ENCODE results near the gene CFAP251.

Gene CFAP251

DNA sequence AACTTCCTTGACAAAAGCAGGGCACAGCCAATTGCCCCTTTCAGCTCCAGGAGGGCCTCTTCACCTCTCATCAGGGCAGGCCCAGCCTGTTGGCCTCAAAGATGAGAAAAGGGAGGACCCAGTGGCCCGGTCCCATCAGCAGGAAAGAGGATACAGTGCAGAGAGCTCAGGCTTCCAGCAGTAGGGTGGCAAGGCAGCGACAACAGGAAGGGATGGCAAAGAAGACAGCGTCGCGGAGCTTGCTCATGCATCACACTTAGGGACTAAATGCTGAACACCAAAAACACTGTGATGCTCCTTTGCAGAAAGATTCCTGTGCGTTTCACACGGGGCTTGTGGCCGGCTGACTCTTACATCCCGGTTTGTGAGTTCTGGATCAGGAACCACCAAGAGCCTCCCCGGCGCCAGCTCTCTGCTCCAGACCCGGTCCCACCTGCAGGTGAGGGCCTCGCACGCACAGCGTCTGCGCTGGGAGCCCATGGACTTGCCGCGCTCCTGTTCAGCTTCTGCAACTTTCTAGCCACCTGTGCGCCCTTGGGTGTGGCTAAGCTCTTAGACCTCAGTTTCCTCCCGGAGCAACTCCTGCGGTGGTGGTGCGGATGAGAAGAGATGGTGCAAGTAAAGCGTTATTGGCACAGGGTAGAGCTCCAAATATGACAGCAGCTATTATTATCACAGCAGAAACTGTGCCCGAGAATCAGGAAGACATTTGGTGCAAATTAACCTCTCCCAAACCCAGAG, 88.0 kb downstream of the CFAP251 start:
- no peak for DNase-seq

DNA sequence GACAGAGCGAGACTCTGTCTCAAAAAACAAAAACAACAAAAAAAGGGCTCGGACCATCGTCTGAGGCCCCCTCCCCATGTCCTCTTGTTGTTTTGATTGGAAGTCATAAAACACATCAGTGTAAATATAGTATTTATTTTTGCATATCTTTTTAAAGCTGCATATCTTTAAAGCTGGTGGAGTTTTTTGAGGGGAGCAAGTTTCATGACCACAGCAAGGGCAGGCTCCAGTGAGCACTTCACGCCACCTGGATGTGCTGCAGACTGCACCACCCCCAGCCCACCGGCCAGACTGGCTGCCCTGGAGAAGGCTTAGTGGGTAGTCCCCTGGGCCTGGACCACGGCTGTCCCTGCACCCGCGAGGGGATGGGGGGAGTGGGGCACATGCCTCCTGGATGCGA, 91.3 kb downstream of the CFAP251 start:
- no peak for DNase-seq

DNA sequence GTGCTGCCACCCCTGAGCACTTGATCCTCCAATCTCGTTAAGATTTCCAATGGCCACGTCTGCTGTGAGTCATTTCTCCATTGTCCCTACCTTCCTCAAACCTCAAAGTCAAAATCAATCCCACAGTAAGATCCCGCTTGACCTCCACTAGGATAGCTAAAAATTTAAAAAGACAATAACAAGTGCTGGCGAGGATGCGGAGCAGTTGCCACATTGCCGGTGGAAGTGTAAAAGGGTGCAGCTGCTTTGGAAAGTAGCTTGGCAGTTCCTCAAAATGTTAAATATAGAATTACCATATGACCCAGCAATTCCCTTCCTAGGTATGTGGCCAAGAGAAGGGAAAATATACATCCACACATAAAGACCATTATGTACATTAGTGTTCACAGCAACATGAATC, 93.8 kb downstream of the CFAP251 start:
- no peak for DNase-seq

DNA sequence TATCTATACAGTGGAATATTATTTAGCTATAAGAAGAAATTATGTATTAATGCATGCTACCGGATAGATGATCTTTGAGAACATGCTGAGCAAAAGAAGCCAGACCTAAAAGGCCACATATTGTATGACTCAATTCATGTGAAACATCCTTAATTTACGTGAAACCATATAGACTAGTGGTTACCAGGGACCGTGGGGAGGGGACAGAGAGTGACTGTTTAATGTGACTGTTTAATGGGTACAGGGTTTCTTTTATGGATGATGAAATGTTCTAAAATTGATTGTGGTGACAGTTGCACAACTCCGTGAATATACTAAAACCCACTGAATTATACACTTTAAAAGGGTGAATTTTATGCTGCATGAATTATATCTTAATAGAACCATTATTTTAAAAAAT, 94.7 kb downstream of the CFAP251 start:
- DNase-seq: peak in 1 of 2 experiments; percentile 11

DNA sequence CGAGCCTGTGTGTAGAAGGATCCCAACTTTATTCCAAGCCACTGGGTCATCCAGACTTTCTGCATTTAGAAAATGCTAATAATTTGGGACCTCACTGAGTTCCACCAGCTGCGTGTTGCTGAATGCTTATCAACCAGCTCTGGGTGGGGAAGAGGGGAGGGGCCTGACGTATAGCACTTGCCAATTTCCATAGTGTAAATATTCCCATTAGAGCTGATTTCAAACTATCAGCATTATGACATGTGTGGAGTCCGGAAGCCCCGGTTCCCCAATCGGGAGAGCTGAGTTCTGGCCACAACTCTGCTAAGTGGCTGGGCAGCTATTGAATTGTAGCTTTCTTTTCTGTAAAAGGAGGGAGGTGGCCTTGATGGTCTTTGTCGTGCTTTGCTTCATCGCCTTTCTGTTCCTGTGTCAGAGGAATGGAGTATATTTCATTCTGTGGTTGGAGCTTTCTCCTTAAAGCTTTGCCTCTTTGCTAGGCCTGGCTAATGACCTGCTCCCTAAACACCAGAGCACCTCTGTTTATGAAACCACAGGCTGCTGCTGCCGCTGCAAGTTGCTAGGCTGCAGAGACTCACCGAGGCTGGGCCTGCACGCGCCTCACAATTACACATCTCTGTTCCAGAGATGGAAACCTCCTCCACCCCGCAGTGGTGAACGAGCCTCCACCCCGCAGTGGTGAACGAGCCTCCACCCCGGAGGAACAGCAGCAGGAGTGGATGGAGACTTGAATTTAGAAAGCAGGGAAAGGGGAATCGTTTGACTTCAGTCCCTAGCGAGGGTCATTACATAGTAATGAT, 95.6 kb downstream of the CFAP251 start:
- DNase-seq: no peak

DNA sequence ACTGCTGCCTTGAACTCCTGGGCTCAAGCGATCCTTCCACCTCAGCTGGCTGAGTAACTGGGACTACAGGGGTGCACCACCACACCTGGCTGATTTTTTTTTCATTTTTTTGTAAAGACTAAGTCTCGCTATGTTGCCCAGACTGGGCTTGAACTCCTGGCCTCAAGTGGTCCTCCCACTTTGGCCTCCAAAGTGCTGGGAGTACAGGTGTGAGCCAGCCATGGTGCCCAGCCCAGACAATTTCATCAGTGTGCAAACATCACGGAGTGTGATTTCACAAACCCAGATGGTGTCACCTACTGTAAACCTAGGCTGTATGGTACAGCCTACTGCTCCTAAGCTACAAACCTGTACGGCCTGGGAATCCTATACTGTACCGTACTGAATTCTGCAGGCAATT, 96.4 kb downstream of the CFAP251 start:
- DNase-seq: no peak

DNA sequence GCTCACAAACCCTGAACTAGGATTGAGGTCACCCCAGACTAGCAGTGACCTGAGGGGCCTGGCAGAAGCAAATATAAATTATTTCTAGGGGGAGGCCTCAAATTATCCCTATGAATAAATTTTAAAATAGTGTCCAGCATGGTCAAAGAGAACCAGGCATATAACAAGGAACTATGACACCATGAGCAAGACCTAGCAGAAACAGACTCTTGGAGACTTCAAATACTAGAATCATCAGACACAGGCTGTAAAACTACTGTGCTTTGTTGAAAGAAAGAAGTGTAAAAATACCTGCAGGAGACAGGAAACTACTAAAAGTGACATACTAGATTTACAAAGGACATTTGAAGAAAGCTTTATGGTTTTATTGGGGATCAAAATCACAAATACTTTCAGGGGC, 100.1 kb downstream of the CFAP251 start:
- no peak for DNase-seq

DNA sequence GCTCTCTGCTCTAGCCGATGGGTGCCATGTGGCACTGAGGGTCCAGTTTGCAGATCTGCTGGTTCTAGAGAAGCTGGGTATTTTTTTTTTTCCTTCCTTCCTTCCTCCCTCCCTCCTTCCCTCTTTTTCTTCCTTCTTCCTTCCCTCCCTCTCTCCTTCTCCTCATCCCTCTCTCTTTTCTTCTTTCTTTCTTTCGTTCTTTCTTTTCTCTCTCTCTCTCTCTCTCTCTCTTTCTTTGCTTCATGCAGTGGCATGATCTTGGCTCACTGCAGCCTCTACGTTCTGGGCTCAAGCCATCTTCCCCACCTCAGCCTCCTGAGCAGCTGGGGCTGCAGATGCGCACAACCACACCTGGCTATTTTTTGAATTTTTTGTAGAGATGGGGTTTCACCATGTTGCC, 100.5 kb downstream of the CFAP251 start:
- DNase-seq: no peak

DNA sequence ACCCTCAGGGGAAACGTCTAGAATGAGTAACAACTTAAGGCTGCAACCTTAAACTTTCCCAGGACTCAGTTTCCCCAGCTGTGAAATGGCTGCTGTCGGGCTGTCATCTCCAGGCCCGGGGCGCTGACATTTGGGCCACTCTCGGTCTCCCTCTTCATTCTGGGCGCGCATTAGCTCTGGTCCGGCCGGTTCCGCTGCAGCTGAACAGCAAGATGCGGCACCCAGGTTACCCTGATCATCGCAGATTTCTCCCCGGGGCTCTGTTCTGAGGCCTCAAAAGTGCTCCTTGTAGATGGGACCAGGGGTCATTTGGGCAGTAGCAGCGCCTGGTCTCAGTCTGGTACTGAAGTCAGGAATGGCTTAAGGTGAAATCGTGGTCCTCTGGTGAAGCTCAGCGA, 102.4 kb downstream of the CFAP251 start:
- DNase-seq: no peak

DNA sequence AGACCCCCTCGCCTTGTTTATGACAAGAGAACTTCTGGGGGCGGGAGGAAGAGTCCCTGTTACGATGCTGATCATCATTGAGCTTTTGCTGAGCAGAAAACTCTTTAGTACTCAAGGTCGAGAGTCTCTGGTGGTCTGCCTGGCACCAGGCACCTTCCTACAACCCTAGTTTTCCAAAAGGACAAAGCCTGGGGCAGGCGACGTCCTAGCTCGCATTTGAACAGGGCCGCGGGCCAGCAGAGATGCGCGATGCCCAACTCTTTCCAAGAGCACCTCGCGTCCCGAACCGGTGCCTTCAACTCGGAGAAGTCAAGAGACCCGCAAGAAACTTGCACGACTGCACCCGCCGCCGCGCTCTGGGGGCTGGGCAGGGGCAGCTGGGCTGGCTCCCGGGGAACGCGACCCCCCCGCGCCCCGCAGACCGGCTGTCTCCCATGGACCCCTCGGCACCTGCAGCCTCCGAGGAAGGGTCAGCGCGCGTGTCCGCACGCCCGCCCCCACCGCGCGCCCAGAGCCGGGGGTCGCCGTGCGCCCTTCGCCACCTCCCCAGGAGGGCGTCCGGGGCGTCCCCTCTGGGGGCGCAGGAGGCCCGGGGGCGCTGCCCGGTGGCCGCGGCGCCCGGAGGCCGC, 102.9 kb downstream of the CFAP251 start:
- DNase-seq: no peak

DNA sequence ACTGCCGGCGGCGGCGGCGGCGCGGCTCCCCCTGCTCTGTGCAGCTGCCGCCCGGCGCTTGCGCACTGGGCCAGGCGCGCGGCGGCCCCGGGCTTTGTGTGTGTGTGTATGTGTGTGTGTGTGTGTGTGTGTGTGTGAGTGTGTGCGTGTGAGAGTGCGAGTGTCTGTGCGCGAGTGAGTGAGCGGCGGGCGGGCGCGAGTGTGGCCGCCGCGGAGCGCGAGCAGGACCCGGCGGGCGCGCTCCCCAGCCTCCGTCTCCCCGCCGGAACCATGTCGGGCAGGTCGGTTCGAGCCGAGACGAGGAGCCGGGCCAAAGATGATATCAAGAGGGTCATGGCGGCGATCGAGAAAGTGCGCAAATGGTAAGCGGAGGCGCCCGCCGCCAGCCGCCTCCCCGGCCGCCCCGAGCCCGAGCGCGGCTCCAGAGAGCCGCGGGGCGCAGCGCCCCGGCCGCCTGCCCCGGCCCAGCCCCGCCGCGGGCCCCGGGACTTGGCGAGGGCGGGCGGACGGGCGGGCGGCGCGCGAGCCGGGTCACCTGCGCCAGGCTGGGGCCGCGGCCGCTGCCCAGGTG, 103.5 kb downstream of the CFAP251 start, which contains the start of gene BCL7A:
Gene BCL7A, plus strand, starts transcription at position 63 of the 571 bp plus-strand sequence. Its CDS starts 208 bp downstream, at position 271.
- no peak for DNase-seq

DNA sequence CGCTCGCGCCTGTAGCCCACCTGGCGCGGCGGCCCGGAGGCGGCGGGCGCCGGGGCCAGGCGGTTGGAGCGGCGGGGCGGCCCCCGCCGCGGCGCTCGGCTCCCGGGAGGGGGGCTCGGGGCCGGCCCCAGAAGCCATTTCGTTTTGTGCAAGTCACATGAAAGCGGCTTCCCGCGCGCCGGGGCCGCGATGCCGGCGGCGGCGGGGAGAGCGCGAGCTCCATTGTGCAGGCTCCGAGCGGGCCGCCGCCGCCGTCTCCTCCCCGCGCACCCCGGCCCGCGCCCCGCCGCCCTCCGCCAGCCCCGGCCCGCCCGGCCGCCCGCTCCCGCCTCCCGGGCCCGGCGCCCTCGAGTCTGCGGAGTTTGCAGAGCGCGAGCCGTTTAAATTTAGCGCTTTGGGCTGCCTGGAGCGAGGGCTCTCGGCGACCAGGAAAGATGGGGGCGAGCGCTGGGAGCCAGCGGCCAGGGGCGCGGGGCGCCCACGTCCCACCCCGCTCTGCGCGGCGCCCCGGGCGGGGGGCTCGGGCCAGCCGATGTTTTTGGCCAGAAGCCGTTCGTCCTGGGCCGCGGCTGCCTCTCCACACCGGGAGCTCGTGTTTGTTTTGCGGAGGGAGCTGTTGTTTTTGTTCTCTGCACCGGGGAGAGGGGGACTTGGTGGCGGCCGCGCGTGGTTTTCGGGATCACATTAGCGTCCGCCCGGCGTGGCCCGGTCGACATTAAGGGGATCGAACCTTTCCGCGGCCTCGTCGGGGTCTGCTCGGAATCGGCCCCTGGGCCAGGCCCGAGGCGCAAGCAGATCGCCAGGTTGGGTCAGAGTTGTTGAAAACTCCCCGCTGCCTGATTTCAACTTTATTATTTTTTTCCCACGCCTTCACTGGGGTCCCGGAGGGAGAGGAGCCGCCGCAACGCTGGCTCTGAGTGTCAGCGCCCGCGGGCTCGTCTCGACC, 104.3 kb downstream of the CFAP251 start:
- DNase-seq: no peak

DNA sequence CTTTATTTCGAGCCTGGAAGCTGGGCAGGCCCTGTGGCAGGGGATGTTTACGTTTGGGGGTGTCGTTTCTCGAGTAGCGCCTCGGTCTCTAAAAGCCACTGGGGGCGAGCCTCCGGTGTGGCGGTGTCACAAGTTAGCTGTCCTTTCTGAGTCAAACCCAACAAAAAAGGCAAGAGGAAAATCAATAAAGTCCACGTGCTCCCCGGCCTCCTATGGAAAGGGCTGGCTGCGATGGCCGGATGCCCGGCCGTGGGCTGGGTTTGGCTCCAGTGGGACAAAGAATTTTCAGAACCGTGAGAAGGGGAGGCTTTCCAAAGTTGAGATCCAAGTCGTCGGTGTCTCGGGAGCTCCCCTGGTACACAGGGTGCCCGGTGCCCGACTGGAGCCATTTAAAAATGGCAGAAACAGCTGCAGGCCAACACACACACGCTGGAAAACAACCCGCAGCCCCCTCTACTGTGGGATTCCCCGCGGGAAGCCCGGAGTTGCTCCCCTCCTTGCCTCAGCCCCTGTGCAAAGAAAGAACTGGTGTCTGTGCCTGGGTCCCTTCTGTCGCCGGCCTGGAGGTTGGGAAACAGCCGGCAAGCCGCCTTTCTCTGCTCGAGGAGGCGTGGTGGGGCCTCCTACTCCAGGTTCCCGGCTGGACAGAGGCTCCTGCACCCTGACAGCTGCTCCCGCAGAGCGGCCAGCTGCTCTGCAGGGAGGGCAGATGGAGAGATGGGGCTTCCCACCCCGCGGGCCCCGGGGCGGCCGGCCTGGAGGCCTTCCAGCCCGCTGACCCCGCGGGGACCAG, 105.1 kb downstream of the CFAP251 start:
- no peak for DNase-seq

DNA sequence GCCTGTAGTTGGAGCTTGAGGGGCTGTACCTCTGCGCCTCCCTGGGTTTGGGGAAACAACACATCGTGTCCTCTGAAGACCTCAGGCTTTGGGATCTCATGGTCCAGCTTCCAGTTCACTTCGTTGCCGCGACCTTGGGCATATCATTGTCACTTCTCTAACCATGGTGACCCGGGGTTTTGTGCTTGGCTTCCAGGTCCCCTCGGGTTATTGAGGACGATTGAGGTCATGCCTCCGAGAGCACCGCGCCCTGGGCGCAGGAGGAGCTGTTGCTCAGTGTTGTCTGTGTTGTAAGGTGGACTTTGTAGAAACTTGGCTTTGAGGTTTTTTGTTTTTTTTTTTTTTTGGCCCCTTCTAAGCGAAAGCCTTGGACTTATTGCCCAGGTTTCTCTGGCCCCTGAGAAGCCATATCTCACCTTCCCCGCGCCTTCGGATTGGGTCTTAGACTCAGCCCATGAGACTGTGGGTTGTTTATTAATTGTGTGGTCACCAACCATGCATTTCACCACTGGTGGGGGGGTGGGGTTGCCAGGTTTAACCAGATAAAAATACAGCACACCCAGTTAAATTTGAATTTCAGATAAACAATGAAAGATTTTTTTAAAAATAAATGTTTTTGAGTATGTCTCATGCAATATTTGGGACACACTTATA, 105.9 kb downstream of the CFAP251 start:
- DNase-seq: no peak

DNA sequence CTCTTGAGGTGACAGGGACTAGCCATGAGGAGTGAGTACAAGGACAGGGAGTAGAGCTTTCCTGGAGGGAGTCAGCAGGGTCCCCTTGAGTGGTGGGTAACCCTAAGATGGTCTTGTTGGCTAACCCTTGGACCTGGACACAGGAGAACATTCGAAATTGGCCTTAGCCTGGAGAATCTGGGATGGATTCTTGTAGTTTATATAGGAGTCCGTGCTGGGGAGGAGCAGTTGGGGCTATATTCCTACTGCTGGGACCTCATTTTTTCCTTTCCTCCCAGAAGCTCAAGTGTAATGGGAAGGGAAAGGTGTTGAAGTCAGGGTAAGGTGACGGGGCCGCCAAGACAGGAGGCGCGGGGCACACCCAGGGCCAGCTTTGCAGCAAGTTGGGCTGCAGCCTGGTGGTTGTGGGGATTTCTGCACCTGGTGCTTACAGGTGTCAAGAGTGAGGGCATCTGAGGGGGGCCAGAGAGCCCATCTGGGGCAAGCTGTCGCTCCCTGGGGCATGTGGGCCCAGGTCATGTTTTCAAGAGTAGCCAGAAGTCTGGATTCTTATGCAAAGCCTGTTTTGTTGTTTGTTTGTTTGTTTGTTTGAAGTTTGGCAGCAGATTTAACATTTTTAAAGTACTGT, 108.4 kb downstream of the CFAP251 start:
- no peak for DNase-seq

DNA sequence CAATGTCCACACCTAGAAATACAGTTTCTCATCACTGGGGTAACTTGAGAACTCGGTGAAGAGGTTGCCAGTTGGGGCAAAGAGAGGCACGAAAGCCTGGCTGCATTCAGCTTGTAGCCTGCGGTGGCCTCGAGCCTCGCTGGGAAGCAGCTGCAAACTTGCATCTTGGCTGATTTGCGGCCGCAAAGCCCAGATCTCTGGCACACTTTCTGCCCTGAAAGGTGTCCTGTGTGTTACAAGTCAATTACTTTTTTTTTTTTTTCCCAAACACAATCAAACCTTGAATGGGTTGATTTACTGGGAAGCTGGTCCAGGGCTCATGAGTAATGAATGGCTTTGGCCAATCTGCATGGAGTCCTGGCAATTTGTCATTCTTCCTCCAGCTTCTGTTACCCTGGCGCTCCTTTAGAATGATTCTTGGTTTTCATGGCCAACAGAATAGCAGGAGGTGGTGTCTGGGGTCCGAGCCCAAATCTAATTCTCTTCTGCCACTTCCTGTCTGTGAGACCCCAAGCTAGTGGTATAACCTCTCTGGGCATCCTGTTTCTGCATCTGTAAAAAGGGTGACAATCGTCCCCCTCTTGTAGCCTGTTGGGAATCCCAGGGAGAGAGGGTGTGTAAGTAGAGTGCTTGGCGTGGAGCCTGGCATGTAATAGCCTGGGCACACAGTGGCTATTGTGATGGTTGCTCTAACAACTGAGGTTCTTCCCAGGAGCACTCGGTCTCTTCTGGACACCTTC, 109.9 kb downstream of the CFAP251 start:
- DNase-seq: no peak

DNA sequence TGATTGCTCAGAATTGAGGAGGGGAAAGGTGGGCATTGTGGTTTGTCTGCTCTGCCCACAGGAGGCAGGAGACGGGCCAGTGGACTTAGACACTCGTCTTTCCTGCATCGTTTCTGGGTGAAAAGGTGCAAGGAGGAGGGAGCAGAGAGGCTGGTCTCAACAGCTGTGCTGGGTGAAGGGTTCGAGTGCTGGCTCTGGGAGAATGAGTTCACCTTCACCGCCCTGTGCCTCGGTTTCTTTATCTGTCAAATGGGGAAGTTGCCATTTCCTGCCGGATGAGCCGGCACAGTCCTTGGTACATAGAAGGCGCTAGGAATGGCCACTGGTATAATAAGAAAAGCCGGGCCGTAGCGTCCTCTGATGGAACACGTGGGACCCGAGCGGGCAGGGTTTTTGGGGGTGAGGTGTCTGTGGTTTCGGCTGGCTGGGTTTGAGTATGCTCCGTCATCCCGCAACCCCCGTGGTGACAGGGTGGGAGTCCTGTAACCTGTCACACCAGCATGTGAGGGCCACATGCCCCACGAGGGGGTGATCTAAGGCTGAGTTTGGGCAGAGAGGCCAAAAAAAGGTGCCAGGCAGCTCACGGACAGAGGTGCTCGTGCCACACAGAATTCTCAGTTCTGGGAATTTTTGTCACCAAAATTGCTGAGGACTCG, 110.6 kb downstream of the CFAP251 start:
- no peak for DNase-seq

DNA sequence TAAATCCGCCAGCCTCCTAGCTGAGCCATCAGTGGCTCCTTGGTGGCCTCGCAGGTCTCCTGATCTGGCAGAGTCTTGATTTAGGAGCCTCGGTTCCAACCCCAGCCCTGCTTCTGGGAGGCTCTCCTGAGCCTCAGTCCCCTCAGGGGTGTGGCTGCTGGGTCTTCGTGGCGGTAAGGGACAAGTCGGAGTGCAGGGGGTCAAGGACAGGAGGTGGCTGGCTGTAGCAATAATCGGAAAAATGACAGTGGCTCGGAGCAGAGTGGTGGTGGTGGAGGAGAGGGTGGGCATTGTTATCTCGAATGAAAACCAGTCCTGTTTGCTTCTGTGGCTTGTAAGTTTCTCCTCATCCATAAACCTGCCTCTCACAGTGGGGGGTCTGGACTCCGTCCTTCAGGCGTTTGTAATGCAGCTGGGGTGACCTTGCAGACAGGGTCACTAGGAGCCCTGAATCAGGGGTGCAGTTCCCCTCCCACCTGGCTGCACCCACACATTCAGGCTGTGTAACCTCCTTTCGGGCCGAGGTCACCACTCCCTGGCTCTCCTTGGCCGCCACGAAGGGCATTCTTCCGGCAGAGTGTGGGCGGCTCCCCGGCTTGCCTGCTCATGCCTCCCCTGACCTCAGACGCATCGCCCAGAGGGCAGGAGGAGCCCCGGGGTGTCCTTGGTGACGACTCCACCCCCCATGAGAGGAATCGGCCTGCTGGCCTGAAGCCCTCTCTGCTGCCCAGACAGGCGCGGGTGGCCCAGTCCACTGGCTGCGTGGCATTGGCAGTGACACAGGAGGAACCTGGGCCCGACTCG, 111.4 kb downstream of the CFAP251 start:
- no peak for DNase-seq
